Caki2 (cell line): ENCODE measurements around the gene PDE4D. TPM values are rescaled to one million over a fixed set of nuclear protein-coding genes. Genes with fewer than 3 reads are reported as not detected.

Source experiments
- DNase-seq: peaks from one replicate; pipeline ENCODE4 v3.0.0-alpha.2; 2015; ENCODE audit warnings: low read depth
- in situ Hi-C: cut with HindIII; loops from 2 replicates; pipeline ENCODE4 v1.10.0; 2016; ENCODE audit warnings: low sequenced_read_pairs, low pct_unique_long_range_greater_than_20kb, mixed read lengths
- total RNA-seq: library from RNA; depleted of rRNA; stranded (reverse); fragments of >200 nt; shearing (Covaris generic); gene quantifications from 2 replicates; pipeline ENCODE4 v1.2.3, GENCODE V29; 2014; ENCODE audit warnings: low replicate concordance

Gene PDE4D
- total RNA-seq, 1 experiment from 2014 or later: 19.4 TPM

DNA sequence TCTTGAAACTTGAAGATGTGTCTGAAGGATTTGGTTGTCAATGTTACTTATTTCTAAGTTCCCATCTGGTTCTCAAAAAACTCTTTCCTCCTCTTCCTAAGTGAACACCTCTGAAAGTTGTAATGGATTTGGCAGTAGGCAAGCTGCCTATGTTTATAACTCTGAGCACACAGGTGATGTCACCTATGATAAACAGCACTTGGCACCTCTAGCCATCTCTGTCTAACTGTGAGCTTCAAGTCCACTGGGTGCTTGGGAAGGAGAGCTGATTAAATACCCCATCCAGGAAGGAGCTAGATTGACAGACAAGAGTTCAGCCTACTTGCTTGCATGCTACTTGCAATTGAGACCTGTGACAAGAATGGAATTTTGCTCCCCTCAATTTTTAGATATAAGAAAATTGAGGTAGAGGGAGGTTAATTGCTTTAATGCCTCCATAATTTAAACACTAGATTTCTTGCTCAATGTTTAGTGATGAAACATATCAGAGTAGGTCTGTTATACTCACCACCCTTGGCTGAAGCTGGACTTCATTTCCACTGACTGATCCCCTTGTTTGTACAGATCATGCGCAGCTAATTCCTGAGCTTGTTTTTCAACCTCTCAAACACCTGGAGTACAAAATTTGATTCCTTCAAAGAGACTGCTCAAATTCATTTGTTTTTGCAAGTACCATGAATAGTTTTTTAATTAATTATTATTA lies 49.9 kb downstream of the PDE4D start:
- no peak for DNase-seq
- in situ Hi-C loops: no loop called here

DNA sequence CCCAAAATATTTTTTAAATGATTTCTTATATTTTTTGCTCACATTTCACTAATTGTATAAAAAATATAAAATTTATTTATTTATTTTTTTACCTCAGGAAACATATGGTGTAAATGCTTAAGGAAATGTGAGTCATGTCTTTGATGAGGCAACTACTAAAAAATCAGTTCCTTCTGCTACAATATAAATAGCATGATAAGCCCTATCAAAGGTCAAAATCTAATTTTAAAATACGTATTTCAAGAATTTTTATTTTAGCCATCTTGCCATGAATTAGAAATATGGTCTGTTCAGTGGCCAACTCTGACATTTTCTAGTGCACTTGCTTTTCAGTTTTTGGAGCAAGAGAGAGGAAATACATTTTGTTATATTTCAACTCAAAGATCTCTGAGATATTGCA lies 50.5 kb downstream of the PDE4D start:
- in situ Hi-C loops: no loop called here
- no peak for DNase-seq

DNA sequence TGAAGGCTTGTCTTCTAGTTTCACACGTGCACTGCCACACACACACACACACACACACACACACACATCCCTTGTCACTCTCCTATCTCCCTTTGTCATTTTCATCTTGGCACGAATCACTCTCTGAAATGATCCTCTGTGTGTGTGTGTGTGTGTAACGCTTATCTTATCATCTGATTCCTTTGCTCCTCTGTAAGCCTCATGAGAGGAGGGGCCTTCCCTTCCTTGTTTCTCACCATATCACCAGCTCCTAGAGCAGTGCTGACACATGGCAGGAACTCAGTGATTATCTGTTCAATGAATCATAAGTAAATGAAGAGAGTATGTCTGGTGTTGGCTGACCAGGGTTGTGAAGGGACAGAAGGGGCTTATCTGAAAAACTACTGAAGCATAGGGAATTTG lies 53.3 kb downstream of the PDE4D start:
- peak; percentile 44 for DNase-seq
- in situ Hi-C loops: no loop called here

DNA sequence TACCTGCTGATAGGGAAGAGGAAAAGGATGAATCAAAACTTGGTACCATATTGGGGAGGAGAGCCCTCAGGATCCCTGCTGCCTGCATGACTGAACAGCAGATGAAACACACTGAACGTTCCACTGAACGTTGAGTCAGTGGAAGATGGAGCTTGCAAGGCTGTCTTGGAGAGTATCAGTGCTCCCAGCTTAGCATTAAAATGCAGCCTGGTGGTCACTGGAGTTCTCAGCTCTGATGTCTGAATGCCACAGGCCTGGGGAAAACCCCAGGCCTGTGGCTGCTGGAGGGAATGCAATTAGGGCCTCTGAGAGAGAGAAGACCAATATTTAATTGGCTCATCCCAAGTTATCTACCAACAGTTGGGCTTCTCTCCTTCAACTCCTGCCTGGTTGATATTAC lies 54.5 kb downstream of the PDE4D start:
- DNase-seq: no peak
- in situ Hi-C loops: no loop called here

DNA sequence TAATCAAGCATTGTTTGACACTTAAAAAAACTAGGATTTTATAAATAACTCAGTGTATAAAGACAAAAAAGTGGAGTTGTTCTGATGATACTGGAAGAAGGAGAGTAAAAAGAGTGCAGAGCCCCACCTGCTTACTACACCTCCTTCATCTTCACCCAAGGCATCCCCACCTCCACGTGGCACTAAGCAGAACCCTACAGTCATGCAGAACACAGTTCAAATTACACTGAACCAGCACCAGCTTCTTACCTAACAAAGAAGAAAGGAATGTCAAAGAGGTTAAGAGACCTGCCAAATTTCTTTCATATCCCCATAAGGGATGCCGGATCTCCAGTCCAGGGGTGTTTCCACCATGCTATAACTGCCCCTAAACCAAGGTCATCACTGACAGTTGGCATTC lies 55.5 kb downstream of the PDE4D start:
- DNase-seq: no peak
- in situ Hi-C loops: no loop called here

GRCh38 chr5:59837071-59837470 lies 56.5 kb downstream of the PDE4D start:
- in situ Hi-C loops: no loop called here
- DNase-seq: no peak

DNA sequence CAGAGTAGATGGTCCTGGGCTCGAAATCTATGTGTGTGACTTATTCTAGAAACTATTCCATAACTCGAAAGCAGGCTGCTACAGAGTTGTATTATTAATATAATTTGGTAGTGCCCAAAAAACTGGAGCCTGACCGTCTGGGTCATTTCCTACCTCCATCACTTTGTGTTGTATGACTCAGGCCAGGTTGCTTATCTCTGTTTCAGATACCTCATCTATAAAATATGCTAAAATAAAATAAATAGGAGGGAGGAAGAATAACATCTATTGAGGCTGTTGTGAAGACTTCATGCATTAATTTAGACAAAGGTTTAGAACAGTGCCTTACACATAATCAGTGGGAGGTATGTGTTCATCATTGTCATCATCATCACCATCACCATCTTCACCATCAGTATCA lies 57.7 kb downstream of the PDE4D start:
- in situ Hi-C loops: no loop called here

DNA sequence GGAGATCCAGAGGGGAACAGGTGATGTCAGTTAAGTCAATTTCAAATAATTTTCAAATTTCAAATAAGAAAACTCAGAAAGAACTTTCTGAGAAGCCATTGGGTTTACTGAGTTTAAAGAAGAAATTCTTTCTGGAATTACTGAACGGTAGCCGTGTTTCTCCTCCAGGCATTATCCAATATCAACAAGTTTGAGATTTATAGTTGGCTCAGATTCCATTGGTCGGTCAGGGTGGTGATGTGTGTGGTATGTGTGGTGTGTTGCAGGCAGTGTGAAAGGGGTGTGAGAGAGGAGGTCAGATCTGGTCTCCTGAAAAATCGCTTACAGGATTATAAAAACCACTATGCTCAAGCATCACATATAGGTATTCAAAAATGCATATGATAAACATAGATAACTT lies 60.1 kb downstream of the PDE4D start:
- in situ Hi-C loops: no loop called here
- no peak for DNase-seq

More for the DNA sequence above, 57.7 kb downstream of the PDE4D start:
- no peak for DNase-seq

GRCh38 chr5:59832577-59833301 lies 60.8 kb downstream of the PDE4D start:
- in situ Hi-C loops: no loop called here
- no peak for DNase-seq

GRCh38 chr5:59831326-59832010 lies 62.1 kb downstream of the PDE4D start:
- in situ Hi-C loops: no loop called here
- DNase-seq: no peak

GRCh38 chr5:59830536-59831200 lies 62.9 kb downstream of the PDE4D start:
- in situ Hi-C loops: no loop called here
- no peak for DNase-seq

DNA sequence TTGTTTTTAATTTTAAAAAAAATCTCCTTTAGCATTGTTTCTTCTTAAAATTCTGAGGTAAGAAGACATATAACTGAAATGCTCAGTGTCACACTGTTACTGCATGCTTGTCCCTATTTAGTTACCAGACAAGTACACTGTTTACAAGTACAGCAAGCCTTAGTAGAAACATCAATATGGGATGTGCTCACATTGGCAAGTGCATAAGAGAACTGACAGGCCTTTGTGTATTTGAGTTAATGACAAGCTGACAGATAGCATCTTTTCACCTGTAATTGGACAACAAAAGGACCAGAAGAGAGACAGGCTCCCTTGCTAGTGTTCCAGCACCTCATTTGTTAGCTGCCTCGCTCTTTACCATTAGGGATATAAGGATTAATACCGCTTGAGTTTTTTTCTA lies 63.6 kb downstream of the PDE4D start:
- no peak for DNase-seq
- in situ Hi-C loops: no loop called here

DNA sequence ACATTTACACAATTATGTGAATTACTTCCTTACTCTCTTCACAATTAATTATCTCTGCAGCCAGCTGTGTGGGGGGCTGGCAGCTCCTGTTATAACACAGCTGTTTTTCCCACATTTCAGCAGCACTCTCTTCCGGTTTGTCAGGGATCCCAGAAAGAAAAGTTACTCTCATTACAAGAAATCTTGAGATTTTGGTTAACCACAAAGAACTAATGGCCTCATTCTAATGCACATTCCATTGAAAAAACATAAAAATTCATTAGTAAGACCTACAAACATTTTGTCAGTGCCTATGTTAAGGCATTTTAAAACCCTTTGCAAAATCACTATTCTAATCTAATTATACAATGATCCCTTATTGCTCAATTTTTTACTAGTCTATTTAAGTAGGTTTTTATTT lies 64.1 kb downstream of the PDE4D start:
- DNase-seq: no peak
- in situ Hi-C loops: no loop called here

DNA sequence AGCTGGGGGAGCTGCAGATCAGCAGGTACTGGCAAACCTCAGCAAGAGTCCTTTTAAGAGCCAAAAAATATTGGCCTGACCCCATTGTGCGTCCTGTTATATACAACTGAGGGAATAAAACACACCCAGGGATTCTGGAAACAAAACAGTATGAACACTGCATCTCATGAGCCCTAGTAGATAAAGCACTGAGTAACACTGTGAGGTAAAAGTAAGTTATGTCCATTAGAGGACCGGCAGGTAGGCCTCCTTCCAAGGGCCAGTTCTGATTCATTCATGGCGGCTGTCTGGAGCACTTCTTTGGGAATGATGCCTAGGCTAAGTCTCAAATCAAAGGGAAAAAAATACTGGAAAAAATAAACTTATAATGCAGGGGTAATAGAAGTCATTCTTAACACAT lies 64.9 kb downstream of the PDE4D start:
- no peak for DNase-seq
- in situ Hi-C loops: no loop called here

DNA sequence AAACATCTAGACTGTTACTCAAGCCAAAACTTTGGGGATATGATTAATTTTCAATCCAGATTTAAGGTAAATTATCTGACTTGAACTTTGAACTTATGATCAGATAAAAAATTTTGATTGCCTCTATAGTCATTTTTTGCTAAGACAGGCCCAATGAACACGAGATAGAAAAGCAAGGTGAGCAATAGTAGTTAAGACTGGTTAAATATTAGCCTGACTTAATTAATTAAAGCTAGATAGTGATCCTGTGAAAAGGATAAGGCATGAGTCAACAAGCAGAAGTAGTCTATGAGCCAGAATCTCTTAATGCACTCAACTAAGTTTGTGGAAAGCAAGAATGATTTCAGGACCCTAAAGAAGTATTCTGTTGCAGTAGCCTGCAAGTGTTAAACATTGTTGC lies 66.5 kb downstream of the PDE4D start:
- in situ Hi-C loops: no loop called here
- no peak for DNase-seq

GRCh38 chr5:59823420-59823819 lies 70.1 kb downstream of the PDE4D start:
- in situ Hi-C loops: no loop called here
- DNase-seq: no peak

GRCh38 chr5:59819806-59820205 lies 73.7 kb downstream of the PDE4D start:
- no peak for DNase-seq
- in situ Hi-C loops: no loop called here

- in situ Hi-C loops: no loop called here
- no peak for DNase-seq
These were observed 76.0 kb downstream of the PDE4D start for GRCh38 chr5:59817536-59817935.
